IMR-90 (cell line): ENCODE data around the gene MRPL20.
"Not testable (repeated sequence)": the region's sequence is repeated elsewhere in the genome, so short reads cannot be mapped to it uniquely, and the experiment has no call there.

Source experiments
- CEBPB ChIP-seq: IDR thresholded peaks from 2 replicates; pipeline ENCODE4 v1.6.1; 2012; ENCODE audit warnings: low read depth, low read length, improper control_type of control experiment
- ELK1 ChIP-seq: fragments of 150-350 bp; IDR thresholded peaks from 2 replicates; pipeline ENCODE4 v1.6.1; 2016; ENCODE audit warnings: low read depth, mild to moderate bottlenecking, low read length, moderate library complexity, borderline replicate concordance
- FOS ChIP-seq: fragments of 150-350 bp; IDR thresholded peaks from 2 replicates; pipeline ENCODE4 v1.6.1; 2016; ENCODE audit warnings: low read depth, low read length
- MAFK ChIP-seq: IDR thresholded peaks from 2 replicates; pipeline ENCODE4 v1.6.1; 2012; ENCODE audit warnings: low read depth, low read length, improper control_type of control experiment
- MXI1 ChIP-seq: IDR thresholded peaks from 2 replicates; pipeline ENCODE4 v1.6.1; 2012; ENCODE audit warnings: low read depth, mild to moderate bottlenecking, low read length, moderate library complexity, borderline replicate concordance
- POLR2A ChIP-seq: IDR thresholded peaks from 2 replicates; pipeline ENCODE4 v1.6.1; 2012; ENCODE audit warnings: mild to moderate bottlenecking, low read depth, low read length
- RAD21 ChIP-seq: IDR thresholded peaks from 2 replicates; pipeline ENCODE4 v1.6.1; 2012; ENCODE audit warnings: low read length, improper control_type of control experiment
- RCOR1 ChIP-seq: IDR thresholded peaks from 2 replicates; pipeline ENCODE4 v1.6.1; 2012; ENCODE audit warnings: mild to moderate bottlenecking, low read length, improper control_type of control experiment; ENCODE audit not compliant: insufficient replicate concordance
- RFX5 ChIP-seq: IDR thresholded peaks from 2 replicates; pipeline ENCODE4 v1.8.0; 2012; ENCODE audit warnings: low read depth, mild to moderate bottlenecking, low read length, moderate library complexity
- SMC3 ChIP-seq: fragments of 150-350 bp; IDR thresholded peaks from 2 replicates; pipeline ENCODE4 v1.6.1; 2016; ENCODE audit warnings: low read depth, mild to moderate bottlenecking, antibody characterized with exemption, low read length, moderate library complexity
- TF ChIP-seq, protein P1 (sequence below): conservative IDR thresholded peaks from 2 replicates; pipeline ENCODE4 v1.5.1; 2012; ENCODE audit warnings: mild to moderate bottlenecking, low read depth, low read length, improper control_type of control experiment
- TF ChIP-seq, protein P2 (sequence below): fragments of 150-350 bp; IDR thresholded peaks from 2 replicates; pipeline ENCODE4 v1.6.1; 2017; ENCODE audit warnings: mild to moderate bottlenecking, antibody characterized with exemption, low read length, low read depth

- TF ChIP-seq, protein P1, sequence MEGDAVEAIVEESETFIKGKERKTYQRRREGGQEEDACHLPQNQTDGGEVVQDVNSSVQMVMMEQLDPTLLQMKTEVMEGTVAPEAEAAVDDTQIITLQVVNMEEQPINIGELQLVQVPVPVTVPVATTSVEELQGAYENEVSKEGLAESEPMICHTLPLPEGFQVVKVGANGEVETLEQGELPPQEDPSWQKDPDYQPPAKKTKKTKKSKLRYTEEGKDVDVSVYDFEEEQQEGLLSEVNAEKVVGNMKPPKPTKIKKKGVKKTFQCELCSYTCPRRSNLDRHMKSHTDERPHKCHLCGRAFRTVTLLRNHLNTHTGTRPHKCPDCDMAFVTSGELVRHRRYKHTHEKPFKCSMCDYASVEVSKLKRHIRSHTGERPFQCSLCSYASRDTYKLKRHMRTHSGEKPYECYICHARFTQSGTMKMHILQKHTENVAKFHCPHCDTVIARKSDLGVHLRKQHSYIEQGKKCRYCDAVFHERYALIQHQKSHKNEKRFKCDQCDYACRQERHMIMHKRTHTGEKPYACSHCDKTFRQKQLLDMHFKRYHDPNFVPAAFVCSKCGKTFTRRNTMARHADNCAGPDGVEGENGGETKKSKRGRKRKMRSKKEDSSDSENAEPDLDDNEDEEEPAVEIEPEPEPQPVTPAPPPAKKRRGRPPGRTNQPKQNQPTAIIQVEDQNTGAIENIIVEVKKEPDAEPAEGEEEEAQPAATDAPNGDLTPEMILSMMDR: not testable (repeated sequence)
- TF ChIP-seq POLR2A, MXI1, RFX5, RAD21, RCOR1, SMC3, ELK1, FOS, MAFK, CEBPB: not testable (repeated sequence)
- TF ChIP-seq, protein P2, sequence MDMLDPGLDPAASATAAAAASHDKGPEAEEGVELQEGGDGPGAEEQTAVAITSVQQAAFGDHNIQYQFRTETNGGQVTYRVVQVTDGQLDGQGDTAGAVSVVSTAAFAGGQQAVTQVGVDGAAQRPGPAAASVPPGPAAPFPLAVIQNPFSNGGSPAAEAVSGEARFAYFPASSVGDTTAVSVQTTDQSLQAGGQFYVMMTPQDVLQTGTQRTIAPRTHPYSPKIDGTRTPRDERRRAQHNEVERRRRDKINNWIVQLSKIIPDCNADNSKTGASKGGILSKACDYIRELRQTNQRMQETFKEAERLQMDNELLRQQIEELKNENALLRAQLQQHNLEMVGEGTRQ: not testable (repeated sequence)
Observed at GRCh38 chr1:1456683-1457255, 49.7 kb upstream of the MRPL20 start.
